GM19463 (cell line): ENCODE results near the gene USP6NL.

ENCODE experiments used
- ATAC-seq: cut with Tn5 transposase; IDR thresholded peaks from one replicate; pipeline ENCODE4 v1.9.1; 2021; ENCODE audit warnings: mild to moderate bottlenecking, moderate library complexity; ENCODE audit not compliant: unreplicated experiment

Gene USP6NL

DNA sequence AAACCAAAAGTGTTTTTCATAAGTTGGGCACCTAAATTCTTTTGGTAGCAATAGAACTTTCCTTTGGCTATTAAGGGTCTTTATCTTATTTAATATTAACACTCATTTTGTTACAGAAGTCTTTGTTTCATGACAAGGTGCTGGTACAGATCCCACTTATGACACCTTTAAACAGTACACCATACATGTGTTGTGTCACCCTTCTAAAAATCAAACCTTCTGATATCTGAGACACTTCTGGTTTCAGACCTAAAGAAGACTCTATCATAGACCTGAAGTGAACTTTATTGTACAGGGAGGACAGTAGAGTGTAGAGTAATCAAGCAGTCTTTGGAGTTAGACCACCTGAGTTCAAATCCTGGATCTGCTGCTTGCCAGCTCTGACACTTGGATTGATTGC, 5.8 kb upstream of the USP6NL start:
- no peak for ATAC-seq

DNA sequence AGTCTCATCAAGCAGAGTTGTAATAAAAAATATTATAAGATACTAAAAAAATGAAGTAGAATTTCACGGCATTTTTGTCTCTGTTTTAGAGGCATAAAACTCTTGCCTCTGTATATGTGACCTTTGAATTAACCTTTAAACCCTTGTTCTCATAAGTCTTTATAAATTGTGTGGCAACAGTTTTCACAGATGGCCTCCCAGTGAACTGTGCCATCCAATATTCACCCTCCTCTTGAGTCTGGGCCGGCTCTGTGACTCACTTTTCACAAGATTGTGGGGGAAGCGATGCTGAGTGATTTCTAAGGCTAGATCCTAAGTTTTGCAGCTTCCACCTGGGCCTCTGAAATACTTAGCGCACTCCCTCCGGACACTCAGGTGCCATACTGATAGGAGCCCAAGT, 4.6 kb upstream of the USP6NL start:
- no peak for ATAC-seq

DNA sequence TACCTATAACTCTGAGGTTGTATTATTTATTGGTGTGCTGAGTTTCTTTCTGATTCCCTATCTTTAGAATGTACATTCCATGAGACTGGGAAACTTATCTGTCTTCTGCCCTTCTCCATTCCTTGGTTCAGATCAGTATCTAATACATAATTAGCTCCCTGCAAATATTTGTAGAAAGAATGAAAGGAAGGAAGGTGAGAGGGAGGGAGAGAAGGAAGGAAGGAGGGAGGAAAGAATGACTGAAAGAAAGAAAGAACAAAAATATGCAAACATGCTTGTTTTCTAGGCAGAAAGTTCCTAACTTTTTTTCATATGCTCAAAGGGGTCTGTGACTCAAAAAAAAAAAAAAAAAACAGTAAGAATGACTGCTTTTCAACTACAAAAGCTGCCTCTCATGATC, 3.9 kb upstream of the USP6NL start:
- ATAC-seq, result no peak

DNA sequence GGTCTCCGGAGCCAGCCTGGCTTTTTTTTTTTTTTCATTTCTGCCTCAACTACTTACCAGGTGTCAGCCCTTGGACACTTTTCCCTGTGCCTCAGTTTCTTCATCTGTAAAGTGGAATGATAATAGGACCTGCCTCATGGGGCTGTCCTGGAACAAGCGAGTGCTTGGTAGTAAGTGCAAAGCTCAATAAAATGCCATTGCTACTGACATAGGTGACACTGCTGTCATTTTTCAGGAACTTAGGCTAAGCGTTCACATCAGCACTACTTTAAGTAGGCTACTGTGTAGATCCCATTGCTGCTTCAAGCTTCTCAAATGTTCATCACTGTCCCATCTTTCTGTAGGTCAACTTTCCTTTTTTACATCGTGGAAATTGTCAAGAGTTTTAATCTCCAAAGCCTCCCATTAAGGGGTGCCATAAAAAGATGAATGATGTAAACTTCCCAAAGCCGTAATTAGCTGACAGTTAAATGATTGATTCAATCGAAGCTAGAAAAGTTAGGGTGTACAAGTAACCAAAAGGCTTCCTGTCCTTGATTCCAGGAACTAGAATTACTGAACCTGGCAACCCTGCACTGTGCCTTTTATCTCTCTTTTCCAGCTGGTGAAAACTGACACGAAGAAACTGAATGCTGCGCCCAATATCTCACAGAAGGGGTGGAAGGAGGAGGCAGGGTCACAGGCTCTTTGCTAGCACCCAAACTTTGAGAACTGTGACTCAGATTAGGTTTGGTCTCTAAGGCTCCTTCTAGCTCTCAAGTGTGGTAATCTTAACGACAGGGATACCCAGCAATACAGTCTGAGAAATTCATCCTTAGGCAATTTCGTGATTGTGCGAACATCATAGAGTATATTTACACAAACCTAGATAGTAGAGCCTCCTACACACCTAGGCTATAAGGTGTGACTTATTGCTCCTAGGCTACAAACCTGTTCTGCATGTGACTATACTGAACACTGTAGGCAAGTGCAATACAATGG, 861 bp upstream of the USP6NL start:
- ATAC-seq, result no peak

DNA sequence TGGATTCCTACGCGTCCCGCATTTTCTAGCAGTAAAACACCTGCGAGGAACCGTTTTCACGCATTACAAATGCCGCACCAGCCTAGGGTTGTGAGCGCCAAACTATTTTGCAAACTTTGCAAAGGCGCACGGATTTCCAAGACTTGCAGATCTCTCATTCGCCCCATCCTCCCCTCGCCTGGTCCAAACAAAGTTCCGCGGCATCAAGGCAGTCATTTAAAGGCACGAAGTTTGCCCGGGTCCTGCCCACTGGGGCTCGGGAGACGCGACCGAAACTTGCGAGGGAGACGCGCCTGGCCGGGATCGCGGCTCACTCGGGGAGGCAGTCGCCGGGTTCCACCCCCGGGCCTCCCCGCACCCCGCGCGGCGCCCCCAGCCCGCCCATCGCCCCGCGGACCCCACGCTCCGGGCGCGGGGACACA, 613 bp downstream of the USP6NL start:
- ATAC-seq, result peak; percentile 8

DNA sequence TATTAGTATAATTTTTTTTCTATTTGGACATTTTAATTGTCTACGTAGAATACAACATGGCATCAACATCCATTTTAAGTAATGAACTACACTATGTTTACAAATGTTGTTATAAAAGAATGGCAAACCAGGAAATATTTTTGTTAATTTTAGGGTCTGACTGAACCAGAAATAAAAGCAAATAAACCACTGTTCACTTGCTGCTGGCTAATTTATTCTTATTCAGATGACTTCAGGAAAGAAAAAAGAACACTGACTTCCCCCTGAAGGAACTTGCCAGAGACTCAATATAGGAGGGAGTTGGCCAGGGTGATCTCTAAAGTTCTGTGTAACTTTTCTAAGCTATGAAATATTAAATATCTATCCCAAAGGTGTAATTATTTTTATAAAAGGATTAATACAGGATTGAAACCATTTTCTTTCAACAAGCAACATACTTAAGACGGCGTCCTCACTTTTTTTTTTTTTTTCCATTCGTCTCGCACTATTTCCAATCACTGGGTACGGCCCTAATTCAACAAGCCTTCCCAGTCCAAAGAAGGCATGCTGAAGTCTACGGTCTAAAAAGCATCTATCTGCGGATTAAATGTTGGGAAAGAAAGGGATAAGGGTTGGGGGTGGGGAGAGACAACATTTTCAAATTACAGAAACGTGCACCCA, 1.2 kb downstream of the USP6NL start:
- ATAC-seq, result no peak

DNA sequence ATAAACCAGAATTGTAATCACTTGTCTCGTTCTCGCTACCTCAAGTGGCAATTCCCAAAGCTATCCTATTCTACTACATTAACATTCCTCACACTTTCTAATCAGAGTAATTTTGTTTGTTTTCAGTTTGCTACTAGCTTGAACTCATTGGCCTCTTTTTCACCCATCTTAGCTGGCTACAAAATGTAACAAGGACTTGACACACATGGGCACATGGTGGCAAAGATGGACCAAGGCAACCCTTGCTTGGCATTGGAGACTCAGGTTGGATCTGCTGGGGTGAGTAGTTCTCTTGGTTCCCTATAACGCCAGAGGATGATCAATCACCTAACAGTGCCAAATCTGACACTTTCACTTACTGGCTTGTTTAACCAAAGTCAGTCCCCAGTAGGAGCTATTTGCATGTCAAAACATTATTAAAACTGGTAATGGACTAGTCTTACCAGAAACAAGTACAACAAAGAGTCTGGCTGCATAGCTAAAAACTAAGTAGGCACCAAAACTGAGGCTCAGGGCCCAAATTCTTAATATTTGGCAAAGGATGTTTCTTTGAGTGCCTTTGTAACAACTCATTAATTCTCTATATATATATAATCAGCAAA, 1.9 kb downstream of the USP6NL start:
- ATAC-seq, result no peak

DNA sequence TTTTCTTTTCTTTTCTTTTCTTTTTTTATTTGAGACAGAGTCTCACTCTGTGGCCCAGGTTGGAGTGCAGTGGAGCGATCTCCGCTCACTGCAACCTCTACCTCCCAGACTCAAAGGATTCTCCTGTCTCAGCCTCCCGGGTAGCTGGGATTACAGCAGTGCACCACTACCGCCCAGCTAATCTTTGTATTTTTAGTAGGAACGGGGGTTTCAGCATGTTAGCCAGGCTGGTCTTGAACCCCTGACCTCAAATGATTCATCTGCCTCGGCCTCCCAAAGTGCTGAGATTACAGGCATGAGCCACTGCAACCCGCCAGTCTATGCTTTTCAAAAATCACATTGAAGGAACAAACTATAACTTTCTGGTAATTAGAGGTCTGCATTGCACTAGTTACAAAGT, 2.4 kb downstream of the USP6NL start:
- no peak for ATAC-seq

DNA sequence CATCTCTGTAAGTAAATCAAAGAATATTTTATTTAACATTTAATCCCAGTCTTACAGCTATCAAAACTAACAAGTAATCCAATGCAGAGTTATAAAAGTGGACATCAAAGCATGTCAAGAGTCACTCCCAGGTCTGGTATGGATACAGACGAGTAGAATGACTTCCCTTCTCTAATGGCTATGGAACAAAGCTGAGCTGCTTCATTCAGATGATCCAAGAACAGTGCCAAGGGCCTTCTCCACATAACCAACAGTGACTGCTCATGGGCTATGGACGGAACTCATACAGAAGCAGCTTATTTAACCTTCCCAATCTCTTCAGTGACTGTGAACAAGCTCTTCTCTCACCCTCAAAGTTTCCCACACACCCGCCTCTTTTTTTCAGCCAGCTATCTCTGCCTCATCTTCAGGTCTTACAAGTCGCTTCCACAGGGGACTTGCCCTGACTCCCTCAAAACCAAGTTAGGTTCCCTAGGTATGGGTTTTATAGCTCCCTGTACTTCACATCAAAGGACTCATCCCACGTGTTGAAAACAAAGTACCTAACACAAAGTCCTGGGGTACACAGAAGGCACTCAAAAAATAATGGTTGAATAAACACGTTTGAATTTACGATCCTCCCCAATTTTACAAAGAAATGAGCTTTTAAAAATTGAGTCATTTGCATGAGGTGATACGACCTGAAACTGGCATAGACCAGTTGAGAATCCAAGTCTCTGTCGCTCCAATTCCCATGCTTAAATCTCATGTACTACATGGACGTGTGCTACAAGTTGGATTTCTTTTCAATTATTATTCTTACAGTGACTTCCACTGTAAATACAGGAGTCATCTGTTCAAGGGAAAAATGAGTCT, 3.1 kb downstream of the USP6NL start:
- ATAC-seq, result no peak

DNA sequence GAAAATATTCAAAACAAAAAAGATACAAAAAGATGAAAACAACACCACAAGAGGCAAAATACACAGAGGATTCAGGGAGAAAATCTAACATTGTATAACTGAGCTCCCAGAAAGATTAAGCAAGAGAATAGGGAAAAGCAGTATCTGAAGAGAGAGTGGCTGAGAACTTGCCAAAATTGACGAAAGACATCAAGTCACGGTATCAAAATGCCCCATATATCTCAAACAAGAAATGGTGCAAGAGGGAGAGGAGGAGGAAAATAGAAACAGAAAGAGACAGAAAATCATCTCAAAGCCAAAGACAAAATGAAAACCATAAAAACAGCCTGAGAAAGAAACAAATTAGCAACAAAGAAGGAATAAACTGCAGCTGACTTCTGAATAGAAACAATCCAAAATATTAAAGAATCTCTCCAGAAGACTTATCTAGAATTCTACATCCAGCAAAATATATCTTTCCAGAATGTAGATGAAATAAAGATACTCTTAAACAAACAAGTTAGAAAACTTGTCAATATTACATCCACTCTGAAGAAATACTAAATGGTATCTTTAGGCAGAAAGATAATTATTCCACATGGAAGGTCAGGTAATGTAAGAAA, 5.5 kb downstream of the USP6NL start:
- no peak for ATAC-seq

DNA sequence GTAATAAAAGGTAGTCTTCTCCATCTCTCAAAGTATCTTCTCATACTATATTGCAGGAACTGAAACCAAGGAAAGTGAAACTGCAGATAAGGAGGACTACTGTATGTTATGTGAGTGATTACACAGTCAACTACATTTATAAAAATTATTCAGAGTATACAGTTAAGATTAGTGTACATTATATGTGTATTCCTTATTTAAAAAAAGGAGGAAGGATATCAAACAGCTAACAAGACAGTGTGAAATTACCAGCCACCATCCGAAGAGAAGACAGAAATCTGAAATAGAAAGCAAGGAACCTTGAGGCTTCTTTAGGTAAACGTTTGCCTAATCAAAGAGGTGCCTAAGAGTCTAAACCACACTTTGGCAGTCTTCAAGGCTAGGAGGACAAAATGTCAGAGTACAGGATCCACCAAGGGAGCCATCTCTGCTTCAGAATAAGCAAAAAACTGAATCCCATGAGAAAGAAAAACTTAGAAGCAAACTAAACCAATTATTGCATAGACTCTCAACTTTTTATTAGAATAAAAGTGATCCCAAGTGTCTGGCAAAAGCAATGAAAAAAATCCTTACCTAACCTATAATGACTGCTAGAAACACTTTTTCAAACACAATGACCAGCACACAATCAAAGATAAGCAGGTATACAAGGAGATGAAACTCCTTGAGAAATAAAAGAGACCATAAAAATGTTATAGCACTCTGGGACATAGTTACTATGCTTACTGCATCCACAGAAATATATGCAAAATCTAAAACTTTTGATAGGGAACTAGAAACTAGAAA, 6.4 kb downstream of the USP6NL start:
- ATAC-seq, result no peak

DNA sequence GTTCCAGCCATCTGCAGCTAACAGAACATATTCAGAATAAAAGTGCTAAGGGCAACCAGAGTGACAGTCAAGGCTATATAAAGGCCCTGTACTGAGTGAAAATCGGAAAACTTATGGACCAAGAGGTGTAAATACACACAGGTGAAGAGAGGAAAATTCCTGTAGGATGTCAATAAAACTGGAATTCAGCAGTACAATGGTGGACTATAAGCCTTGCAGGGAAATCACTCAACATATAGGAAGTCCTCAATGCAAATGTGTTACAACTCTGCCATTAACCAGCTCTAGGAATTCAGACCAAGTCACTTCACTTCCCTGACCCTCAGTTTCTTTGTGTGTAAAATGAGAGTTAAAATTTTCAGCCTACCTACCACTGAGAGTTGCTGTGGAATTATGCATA, 7.7 kb downstream of the USP6NL start:
- ATAC-seq, result no peak

DNA sequence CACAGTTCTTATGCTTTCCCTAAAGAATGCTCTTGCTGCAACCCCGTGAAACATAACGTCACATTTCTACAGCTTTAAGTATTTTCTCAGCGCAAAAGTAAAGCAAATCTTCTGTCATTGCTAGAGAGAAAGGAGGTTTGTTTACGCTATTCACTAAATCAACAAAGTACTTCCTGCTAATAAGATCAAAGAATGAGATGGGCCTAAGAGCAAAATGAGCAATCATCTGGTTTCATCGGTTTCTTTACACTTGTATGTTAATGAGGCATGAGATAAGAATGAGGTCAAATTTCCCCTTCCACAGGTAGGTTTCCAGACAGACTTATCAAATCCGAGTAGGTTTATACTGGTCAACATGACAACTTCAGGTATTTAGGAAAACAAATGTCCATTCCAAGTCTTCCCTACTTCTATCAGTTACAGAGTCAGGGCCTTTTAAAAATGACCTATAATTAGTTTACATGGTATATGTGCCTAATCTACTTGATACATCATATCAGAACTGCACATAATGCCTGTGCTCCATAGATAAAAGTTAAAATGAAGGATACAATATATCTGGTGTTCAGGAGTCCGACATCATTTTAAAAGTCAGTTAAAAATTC, 8.4 kb downstream of the USP6NL start:
- ATAC-seq, result peak; percentile 54

DNA sequence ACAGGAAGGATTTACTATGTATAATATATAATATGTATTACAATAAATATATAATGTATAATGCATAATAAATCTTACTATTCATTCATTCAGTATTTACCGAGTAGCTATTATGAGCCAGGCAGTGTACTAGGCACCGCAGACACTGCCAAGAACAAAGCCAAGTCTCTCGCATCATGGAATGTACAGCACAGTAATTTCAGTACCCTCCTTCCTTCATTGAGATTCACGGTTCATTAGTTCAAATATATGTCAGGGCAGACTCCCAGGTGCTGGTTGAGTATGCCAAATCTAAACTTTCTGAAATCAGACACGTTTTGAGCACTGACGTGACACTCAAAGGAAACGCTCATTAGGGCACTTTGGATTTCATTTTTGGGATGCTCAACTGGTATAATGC, 9.1 kb downstream of the USP6NL start:
- ATAC-seq, result no peak

DNA sequence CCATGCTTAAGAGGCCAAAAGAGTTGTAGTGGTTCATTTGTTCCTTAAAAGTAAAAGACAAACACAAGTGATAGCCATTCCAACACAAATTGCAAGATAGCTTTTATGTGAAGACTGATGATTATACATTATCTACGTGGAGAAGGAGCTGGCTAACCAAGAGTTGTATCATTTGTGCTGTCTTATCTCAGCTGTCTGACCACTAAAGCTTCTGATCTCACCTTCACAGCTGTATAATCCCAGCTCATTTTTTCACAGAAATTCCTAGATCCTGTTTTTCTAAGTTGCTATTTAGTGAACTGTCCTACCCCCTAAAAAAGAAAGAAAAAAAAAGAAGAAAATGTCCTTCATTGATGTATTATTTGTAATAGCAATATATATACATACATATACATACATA, 9.8 kb downstream of the USP6NL start:
- ATAC-seq, result no peak

DNA sequence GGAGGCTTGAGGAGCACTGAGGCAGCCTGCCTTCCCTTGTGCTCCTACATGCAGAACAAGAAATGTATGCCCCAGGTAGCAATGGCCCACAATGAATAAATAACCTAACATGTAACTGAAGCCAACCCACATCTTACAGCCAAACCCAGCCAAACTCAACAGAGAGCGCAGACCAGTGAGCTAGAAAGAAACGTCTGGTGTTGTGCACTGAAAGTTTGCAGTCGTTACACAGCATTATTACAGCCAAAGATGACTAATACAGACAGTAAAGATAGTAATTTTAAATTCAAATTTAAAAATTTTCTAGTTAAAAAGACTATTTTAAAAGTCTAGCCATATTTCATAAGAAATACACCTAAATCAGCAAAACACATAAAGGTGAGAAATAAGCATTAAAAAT, 11.2 kb downstream of the USP6NL start:
- no peak for ATAC-seq

DNA sequence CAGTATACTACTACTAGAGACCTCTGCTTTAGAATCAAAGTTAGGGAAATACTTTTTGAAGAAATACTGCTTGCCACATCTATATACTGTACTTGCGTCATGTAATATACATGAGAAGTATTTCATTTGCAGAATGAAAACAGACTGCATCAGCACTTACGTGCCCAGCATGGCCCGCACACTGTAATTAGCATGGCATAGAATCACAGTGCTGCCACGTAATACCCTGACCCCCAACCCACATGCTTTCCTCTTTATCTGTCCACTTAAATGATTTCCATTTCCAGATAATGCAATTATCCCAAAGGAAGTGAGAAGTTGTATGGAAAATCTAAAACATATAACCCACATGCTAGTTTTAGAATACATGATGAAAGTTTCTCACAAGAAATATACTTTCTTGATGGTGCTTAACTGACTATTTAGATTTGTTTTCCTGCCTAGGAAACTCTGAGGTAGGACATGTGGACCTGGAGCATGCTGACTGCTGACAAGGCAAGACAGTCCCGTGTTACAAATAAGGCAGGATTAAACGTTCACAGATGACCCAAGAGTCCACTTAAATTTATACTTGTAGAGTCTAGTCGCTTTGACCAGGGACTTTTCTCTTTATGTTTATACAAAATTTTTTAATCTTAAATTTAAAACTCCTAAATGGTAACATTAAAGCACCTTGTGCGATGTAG, 12.6 kb downstream of the USP6NL start:
- ATAC-seq, result no peak

DNA sequence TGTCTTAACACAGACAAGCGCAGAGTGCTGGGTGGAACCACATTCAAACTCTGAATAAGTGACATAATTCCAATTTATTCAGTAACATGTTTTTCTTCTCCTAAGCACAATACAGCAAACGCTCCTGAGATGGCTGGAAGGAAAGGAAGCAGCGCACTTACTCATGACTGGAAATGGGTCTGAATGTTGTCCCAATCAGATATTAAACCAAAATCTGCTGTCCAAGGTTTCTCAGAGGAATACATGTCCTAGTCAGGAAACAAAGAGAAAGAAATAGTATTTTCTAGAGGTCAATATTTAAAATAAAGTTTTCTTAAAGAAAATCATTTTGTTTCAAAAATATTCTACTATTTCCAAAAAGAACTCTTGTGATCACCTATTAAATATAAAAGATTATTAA, 14.0 kb downstream of the USP6NL start:
- ATAC-seq, result no peak

DNA sequence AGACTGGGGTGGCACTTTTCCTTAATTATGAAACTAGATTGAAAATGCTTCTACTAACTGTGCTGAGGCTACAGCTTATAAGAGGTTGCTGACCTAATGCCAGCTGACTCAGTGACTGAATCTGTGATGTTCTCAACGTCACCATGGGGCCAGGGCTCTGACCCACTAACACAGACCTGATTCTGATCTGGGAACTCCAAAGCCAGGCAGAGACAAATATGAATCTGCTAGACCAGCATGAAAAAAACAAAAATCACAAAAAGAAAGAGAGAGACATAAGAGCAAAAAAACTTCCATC, 16.1 kb downstream of the USP6NL start:
- ATAC-seq, result peak; percentile 51
